Tibial artery (tissue), 4 donors: ENCODE results near the gene RANGRF.

Experiments used
- DNase-seq, 2 donors: peaks; one replicate each; pipeline ENCODE4 v3.0.0-alpha.2; 2019
- H3K27ac ChIP-seq, 2 donors: fragments of 200-600 bp; sonication (generic) in 1 of 2; 1 replicate in 1 of 2; 2 replicates in 1 of 2; pipeline ENCODE4 v1.5.1; 2018 to 2019; ENCODE audit warnings: mild to moderate bottlenecking in 1 of 2
- H3K27me3 ChIP-seq, 2 donors: fragments of 200-600 bp; sonication (generic) in 1 of 2; one replicate each; pipeline versions ENCODE4 v1.5.1 to v1.6.0; 2016 to 2019
- H3K36me3 ChIP-seq, 3 donors: fragments of 200-600 bp; sonication (generic) in 2 of 3; one replicate each; pipeline ENCODE4 v1.5.1; 2016 to 2019; ENCODE audit warnings: mild to moderate bottlenecking in 2 of 3
- H3K4me1 ChIP-seq, 4 donors: fragments of 200-600 bp; sonication (generic) in 2 of 4; 1 replicate in 3 of 4; 2 replicates in 1 of 4; pipeline ENCODE4 v1.5.1; 2016 to 2019
- H3K4me3 ChIP-seq, 2 donors: fragments of 200-600 bp; sonication (generic) in 1 of 2; 1 replicate in 1 of 2; 2 replicates in 1 of 2; pipeline ENCODE4 v1.5.1; 2018 to 2019; ENCODE audit warnings: mild to moderate bottlenecking in 2 of 2
- H3K9me3 ChIP-seq, 3 donors: fragments of 200-600 bp; sonication (generic) in 1 of 3; one replicate each; pipeline ENCODE4 v1.5.1; 2016 to 2019
- intact Hi-C: fragments of 100-400 bp; cut with DNase I; formaldehyde crosslinking; loops from one replicate; pipeline ENCODE4 v1.15.0; 2023; ENCODE audit warnings: low total_unique reads
- TF ChIP-seq, protein P1 (sequence below), 2 experiments: fragments of 200-600 bp in 1 of 2; fragments of 450-650 bp in 1 of 2; IDR thresholded peaks; one replicate each; pipeline ENCODE4 v1.5.1; 2017 to 2019; ENCODE audit warnings: antibody characterized with exemption in 2 of 2, mild to moderate bottlenecking in 1 of 2, moderate library complexity in 1 of 2

Gene RANGRF

DNA sequence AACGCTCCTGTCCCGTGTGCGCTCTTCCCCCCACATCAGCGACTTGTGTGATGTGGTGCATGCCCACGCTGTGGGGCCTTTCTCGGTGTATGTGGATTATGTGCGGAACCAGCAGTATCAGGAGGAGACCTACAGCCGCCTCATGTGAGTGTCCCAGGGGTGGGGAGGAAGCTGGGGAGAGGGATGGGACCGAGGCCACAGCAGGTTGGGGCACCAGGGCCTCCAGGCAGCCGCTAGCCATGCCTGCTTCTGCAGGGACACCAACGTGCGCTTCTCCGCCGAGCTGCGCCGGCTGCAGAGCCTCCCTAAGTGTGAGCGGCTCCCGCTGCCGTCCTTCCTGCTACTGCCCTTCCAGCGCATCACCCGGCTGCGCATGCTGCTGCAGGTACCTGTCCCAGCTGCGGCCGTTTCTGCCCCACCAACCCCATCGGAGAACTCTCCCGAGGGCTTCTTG lies 27.3 kb downstream of the RANGRF start:
- peaks cover 0 to 16% (median 9%) of the 10 kb centered on the region in 4 donors for H3K4me1 ChIP-seq
- H3K4me3 ChIP-seq = no peak overlapping the region
- no peaks in the 10 kb centered on the region for H3K36me3 ChIP-seq
- TF ChIP-seq, protein P1, sequence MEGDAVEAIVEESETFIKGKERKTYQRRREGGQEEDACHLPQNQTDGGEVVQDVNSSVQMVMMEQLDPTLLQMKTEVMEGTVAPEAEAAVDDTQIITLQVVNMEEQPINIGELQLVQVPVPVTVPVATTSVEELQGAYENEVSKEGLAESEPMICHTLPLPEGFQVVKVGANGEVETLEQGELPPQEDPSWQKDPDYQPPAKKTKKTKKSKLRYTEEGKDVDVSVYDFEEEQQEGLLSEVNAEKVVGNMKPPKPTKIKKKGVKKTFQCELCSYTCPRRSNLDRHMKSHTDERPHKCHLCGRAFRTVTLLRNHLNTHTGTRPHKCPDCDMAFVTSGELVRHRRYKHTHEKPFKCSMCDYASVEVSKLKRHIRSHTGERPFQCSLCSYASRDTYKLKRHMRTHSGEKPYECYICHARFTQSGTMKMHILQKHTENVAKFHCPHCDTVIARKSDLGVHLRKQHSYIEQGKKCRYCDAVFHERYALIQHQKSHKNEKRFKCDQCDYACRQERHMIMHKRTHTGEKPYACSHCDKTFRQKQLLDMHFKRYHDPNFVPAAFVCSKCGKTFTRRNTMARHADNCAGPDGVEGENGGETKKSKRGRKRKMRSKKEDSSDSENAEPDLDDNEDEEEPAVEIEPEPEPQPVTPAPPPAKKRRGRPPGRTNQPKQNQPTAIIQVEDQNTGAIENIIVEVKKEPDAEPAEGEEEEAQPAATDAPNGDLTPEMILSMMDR (IDR thresholded peaks at IDR 0.05) = no peak
- no peaks in the 10 kb centered on the region for H3K9me3 ChIP-seq
- no peak overlapping the region for H3K27ac ChIP-seq
- no peak for DNase-seq
- intact Hi-C loops = no loop called here
- H3K27me3 ChIP-seq = peaks cover 0 to 70% of the 10 kb centered on the region in 2 donors

DNA sequence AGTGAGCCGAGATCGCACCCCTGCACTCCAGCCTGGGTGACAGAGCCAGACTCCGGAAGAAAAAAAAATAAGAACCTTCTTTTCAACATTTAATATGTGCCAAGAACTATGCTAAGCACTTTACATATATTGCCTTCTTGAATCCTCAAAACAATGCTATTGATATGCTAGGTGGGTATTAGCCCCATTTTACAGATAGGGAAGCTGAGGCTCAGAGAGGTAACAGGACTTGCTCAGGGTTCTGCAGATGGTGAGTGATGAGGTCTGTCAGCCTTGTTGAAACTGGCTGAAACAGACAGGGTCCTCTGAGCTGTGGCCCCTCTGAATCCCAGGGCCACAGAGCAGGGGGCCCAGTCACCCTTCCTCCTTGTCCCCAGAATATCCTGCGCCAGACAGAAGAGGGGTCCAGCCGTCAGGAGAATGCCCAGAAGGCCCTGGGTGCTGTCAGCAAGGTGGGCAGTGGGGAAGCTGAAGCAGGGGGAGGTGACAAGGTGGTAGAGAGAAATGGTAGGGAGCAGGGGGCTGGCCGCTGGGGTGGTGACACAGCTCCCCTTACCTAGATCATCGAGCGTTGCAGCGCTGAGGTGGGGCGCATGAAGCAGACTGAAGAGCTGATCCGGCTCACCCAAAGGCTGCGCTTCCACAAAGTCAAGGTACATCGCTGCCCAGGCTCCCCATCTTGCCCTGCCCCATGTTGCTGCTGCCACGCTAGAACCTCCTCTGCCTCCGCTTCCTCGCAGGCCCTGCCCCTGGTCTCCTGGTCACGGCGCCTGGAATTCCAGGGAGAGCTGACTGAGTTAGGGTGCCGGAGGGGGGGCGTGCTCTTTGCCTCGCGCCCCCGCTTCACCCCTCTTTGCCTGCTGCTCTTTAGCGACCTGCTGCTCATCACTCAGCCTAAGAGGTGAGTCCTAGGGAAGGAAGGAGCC lies 29.8 kb downstream of the RANGRF start:
- TF ChIP-seq, protein P1 (IDR thresholded peaks at IDR 0.05) = no peak
- Histone ChIP-seq H3K4me1 (peaks cover 0 to 16% (median 9%) of the 10 kb centered on the region in 4 donors), H3K27me3 (peaks cover 0 to 46% of the 10 kb centered on the region in 2 donors), H3K9me3 (no peaks in the 10 kb centered on the region), H3K27ac (no peak overlapping the region), H3K36me3 (no peaks in the 10 kb centered on the region), H3K4me3 (no peak overlapping the region)
- intact Hi-C loops = no loop called here
- DNase-seq = no peak

DNA sequence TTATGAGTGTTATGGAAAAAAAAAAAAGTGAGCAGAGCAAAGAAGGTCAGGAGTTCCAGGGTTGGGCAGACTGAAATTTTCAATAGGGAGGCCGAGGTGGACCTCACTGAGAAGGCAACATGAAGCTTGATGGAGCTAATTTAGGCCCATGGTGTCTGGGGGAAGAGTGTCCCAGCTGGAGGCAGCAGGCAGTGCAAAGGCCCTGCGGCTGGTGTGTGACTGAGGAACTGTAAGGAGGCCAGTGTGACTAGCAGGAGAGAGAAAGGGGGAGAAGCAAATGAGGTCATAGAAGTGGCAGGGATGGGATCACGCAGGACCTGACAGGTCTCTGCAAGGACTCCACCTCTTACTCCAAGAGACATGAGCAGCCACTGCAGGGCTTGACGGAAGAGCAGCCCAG lies 31.8 kb downstream of the RANGRF start:
- intact Hi-C loops = no loop called here
- Histone ChIP-seq H3K4me3 (no peak overlapping the region), H3K27ac (no peak overlapping the region), H3K27me3 (peaks cover 0 to 40% of the 10 kb centered on the region in 2 donors), H3K4me1 (peaks cover 0 to 9% (median 6%) of the 10 kb centered on the region in 4 donors), H3K9me3 (no peaks in the 10 kb centered on the region), H3K36me3 (no peaks in the 10 kb centered on the region)
- DNase-seq = no peak
- TF ChIP-seq, protein P1 (IDR thresholded peaks at IDR 0.05) = no peak

DNA sequence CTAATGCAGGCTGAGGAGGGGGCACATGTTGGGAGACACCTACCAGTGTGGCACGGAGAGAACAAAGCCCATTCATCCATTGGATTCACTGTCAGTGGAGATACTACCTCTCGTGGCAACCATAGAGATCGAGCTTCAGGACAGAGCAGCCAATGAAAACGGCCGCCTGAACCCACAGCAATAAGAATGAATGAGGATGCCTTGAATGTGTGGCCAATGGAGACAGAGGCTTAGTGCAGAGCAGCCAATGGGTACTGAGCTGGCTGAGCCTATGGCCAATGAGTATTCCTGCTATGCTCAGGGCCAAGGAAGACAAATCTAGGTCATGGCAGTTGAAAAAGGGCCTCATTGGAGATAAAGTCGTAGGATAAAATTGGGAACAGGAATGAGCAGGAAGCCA lies 32.5 kb downstream of the RANGRF start:
- Histone ChIP-seq H3K4me3 (no peak overlapping the region), H3K27me3 (peaks cover 0 to 40% of the 10 kb centered on the region in 2 donors), H3K36me3 (no peaks in the 10 kb centered on the region), H3K4me1 (peaks cover 0 to 1% (median 0%) of the 10 kb centered on the region in 4 donors), H3K9me3 (no peaks in the 10 kb centered on the region), H3K27ac (no peak overlapping the region)
- intact Hi-C loops = no loop called here
- no peak for DNase-seq
- TF ChIP-seq, protein P1 (IDR thresholded peaks at IDR 0.05) = no peak

DNA sequence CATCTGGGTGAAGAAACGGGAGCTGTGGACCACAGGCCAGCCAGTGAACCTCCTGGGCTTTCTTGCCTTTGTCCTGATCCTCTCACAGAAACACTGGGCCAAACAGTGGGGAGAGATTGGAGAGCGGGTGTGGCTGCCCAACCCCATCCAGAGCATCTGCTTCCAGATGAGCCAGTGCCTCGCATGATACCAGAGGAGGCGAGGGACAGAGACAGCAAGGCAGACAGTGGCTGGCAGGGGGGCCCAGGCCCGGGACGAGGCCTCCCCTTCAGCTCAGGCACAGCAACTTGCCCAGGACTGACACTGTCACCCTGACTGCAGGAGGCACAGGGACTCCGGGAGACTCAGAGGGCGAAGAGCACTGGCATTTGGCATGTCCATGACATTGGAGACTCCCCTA lies 33.6 kb downstream of the RANGRF start:
- Histone ChIP-seq H3K9me3 (no peaks in the 10 kb centered on the region), H3K4me3 (no peak overlapping the region), H3K27me3 (peaks cover 0 to 40% of the 10 kb centered on the region in 2 donors), H3K27ac (no peak overlapping the region), H3K36me3 (no peaks in the 10 kb centered on the region), H3K4me1 (peaks cover 0 to 10% (median 6%) of the 10 kb centered on the region in 4 donors)
- no peak for DNase-seq
- TF ChIP-seq, protein P1 (IDR thresholded peaks at IDR 0.05) = no peak
- intact Hi-C loops = no loop called here
